AML-193 (cell line): Measurements from ENCODE around the gene PTK6.
"Not testable (repeated sequence)": the region's sequence is repeated elsewhere in the genome, so short reads cannot be mapped to it uniquely, and the experiment has no call there.

Experiments used
- DNase-seq, 2 experiments: peaks; one replicate each; lab custom pipeline; 2025; lab: John Stamatoyannopoulos, UW

The PTK6 gene

DNA sequence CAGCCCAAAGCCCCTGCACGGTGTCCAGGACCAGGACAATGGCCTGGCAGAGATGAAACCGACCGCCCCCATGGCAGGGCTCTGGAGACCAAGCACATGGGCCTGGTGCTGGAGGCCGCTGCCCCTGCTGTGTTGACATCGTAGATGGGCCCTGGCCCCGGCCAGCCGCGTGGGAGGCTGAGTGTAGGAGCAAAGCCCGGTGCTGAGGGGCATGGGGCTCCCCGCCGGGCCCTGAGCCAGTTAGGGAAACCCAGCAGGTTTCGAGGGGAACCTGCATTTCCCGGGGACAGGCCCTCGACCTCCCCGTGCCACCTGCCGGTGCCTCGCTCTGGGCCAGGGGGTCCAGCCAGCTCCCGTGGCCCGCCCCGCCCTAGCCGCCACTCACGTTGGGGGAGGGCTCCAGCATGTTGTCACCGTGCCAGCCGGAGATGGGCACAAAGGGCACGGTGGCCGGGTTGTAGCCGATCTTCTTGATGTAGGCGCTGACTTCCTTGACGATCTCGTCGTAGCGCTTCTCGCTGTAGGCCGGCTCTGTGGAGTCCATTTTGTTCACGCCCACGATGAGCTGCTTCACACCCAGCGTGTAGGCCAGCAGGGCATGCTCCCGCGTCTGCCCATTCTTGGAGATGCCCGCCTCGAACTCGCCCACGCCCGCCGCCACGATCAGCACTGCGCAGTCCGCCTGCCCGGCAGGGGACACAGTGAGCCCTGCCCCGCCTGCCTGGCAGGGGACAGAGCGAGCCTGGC lies 42.6 kb downstream of the PTK6 start:
- DNase-seq: no peak

DNA sequence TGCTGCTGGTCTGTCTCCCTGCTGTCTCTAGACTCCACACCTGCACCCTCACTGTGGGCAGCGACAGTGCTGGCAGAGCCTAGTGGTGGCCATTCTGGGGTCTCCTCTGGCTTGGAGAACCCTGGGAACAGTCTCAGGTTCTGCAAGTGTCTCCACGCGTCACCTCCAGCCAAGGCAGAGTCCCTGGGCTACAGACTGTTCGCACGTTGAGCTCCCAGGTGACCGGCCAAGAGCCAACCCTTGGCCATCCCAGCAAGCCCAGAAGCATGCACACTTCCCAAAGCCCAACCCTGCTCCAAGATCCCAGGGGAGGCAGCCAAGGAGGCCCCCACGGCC lies 43.1 kb downstream of the PTK6 start:
- DNase-seq: no peak

DNA sequence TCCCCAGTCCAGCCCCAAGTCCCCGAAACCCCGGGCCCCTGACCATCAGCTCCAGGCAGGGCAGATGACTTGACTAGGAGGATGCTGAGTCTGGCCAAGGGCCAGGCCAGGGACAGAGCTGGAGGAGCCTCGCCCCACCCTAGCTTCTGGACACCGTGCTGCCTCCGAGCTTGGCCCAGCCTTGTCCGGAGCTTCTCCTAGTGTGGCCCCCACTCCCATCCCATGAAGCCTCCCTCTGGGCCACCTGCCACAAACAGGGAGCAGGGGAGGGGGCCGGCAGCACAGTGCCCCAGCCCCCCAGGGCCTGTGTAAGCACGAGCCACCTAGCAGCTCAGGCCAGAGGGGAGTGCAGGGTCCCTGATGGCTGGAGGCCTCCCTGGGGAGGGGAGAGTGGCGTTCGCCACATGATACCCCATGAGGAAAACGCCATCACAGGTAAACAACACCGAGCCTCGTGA lies 43.6 kb downstream of the PTK6 start:
- no peak for DNase-seq

DNA sequence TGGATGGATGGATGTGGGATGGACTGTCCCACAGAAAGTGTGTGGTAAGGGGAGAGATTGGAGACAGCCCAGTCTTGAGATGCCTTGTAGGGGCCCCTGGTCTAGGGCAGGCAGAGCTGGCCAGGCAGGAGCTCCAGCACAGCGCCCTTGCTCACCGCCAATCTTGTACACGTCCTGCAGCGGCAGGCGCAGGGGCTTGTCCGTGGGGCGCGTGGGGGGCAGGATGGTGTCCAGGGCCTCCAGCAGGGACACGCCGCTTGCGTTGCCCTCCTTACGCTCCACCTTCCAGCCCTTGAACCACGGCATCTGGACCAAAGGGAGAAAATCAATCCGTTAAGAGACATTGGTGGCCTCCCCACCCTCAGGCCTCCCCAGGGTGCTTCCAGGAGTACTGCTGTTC lies 44.2 kb downstream of the PTK6 start:
- no peak for DNase-seq

DNA sequence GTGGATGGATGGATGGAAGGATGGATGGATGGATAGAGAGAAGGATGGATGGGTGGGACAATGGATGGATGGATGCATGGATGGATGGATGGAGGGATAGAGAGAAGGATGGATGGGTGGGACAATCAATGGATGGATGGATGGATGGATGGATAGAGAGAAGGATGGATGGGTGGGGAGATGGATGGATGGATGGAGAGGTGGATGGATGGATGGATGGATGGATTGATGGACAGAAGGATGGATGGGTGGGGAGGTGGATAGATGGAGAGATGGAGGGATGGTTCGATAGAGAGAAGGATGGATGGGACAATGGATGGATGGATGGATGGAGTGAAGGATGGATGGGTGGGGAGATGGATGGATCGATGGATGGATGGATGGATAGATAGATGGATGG lies 44.7 kb downstream of the PTK6 start:
- DNase-seq: no peak

DNA sequence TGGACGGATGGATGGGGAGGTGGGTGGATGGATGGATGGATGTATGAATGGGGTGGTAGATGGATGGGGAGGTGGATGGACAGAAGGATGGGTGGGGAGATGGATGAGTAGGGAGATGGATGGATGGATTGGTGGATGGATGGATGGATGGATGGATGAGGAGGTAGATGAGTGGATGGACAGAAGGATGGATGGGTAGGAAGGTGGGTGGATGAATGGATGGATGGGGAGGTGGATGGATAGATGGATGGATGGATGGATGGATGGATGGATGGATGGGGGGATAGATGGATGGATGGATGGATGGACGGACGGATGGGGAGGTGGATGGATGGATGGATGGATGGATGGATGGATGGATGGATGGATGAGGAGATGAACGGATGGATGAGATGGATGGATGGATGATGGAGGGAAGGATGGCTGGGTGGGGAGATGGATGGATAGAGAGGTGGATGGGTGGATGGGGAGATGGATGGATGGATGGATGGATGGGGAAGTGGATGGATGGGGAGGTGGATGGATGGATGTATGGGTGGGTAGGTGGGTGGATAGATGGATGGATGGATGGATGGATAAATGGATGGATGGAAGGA lies 45.4 kb downstream of the PTK6 start:
- DNase-seq: no peak

DNA sequence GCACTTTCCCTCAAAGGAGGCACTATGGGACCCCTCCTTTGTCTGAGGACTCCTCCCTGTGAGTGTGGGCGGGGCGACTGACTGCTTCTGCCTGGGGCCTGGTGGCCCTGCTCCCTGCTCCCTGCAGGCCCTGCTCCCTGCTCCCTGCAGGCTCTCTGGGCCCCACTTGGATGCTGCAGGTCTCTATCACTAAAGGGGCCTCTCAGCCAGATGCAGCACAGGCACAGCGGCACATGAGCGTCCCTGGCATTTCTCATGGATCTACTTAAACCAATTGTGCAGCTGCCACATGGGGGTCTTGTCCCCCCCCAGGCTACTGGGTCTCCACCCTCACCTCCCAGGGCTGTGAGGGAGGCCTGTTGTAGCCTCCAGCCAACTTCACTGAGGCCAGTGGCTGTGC lies 46.1 kb downstream of the PTK6 start:
- DNase-seq: no peak

DNA sequence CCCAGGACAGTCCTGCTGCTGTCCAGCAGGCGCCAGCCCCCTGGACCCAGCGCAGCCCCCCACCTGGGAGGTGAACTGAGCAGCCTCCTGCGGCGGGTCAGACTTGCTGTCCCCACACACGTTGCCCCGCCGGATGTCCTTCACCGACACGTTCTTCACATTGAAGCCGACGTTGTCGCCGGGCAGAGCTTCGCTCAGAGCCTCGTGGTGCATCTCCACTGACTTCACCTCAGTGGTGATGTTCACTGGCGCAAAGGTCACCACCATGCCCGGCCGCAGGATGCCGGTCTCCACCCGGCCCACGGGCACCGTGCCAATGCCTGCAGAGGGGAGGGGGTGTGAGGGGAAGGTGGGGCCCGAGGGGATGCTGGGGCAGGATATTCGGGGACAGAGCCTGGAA lies 46.8 kb downstream of the PTK6 start:
- DNase-seq: no peak

DNA sequence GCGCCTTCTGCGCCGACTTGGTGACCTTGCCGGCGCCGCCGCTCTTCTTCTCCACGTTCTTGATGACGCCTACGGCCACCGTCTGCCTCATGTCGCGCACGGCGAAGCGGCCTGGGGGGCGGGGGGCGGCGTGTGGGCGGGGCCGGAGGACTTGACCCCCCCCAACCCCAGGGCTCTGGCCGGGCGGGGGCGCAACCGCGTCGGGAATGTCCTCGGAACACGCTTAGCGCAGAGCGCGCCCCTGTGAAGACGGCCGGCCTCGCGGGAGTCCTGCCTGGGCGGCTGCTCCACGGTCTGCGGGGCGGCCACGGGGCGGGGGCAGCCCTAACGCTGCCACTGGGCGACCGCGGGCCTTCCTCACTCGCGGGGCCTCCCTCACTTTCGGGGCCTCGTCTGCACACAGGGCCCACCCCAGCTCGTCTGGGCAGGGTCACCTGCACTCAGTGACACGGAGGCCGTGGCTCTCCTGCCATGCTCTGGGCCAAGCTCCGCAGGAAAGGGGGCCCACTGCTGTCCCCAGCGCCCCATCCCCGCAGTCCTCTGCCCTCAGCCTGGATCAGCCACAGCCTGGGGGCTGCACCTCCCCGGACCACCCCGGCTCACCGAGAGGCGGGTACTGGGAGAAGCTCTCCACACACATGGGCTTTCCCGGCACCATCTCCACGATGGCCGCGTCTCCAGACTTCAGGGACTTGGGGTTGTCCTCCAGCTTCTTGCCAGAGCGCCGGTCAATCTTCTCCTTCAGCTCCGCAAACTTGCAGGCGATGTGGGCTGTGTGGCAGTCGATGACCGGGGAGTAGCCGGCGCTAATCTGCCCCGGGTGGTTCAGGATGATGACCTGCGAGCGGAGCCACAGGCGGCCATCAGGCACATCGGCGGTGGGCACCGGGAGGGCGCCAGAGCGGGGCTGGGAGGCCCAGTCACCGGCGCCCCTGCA lies 48.6 kb downstream of the PTK6 start:
- no peak for DNase-seq

DNA sequence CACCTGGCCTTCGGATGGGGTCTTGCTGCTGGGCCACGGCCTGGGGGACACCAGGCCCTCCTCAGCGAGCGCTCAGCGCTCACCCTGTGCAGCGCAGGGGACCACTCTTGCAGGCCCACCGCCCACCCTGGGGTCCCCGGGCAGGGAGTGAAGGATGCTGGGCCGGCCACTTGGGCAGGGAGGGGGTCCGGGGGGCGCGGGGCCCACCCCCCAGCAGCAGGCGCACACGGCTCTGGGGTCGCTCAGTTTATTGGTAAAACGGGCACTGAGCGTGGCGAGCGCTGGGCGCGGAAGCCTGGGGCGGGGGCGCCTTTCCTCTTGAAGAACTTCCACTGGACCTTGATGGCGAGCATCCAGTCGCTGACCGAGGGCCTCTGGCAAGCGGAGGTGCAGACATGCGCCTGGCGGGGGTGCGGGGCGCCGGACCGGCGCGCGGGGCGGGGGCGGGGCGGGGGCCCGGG lies 49.4 kb downstream of the PTK6 start:
- DNase-seq: no peak

DNA sequence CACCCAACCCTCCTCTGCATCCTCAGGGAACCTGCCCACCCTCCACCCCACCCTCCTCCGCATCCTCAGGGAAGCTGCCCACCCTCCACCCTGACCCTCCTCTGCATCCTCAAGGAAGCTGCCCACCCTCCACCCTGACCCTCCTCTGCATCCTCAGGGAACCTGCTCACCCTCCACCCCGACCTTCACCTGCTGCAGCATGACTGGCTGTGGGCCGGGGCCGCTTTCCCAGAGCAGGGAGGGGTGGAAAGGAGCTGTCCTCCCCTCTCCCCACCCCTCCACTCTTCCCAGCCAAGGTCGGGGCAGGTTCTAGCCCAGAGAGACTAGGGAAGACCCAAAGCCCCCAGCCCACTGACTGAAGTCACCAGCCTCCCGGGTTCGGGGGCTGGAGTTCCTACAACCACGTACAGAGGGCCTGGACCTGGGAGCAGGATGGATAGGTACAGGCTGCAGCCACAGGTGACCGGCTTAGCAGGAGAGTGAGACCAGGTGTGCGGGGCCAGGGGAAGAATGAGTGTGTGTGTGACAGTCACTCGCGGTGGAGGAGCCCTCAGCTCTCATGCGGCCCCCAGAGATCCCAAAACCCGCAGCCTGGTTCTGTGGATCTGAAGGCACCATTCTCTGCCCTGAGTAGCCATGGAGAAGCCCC lies 49.9 kb downstream of the PTK6 start:
- no peak for DNase-seq

DNA sequence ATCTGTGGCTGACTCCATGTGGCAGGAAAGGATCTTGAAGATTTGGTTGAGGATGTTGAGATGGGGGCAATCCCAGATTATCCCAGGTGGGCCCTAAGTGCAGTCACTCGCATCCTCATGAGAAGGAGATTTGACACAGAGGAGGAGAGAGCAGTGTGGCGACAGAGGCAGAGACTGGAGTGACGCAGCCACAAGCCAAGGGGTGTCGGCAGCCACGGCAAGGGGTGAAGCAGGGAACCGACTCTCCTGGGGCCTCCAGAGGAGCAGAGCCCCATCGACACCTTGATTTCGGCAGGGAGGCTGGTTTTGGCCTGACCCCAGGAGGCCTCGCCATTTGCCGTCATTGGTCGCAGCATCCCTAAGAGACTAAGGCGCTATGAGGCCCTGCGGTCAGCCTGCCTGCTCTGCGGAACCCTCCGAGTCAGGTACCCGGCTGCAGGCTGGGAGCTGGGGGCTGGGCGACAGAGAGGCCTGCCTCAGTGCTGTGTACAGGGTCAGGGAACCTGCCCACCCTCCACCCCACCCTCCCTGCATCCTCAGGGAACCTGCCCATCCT lies 50.8 kb downstream of the PTK6 start:
- no peak for DNase-seq

DNA sequence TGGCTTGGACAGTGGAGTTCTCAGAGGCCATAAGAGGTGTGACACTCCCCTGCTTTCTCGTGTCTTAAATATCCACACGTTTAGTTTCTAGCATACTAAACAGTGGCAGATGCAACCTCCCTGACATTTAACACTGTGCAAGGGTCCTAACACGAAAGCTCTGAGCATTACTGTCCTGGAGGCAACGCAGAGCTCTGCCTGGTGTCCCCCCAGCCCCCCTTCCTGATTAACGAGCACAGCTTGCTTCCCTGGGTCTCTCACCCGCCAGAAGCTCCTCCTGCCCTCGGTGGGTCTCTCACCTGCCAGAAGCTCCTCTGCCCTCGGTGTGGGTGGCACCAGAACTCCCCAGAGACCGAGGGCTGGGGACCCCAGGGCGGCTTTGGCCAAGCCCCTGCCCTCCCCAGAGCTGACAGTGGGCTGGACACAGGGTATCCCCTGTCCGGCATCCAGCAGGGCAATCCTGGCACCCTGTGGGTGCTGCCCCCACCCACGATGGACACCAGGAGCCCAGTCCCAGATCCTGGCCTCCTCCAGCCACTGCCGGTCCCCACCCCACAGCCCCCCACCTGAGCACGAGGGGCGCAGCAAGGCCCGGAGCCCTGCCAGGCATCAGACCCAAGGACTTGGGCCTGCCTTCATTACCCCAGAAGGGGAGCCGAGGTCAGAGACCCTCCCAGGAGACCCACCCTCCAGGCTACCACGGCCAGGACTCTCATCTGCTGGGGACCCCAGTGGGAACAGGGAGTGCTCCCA lies 52.3 kb downstream of the PTK6 start:
- no peak for DNase-seq

DNA sequence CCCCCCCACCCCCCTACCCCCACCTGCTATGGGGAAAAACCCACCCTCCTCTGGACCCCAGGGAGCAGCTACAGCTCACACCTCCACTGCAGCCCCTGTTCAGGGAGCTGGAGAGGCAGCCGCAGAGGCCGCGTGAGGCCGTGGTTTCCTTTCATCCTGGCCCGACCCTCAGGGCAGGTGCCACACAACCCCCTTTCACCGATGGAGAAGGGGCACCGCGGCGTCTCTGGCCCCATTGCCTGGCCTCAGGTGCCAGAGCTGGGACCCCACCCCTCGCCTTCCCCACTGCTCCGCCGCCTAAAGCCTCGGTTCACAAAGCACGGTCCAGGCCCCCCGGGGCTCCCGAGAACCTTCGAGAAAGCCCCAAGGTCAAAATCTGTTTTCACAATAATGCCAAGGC lies 52.9 kb downstream of the PTK6 start:
- no peak for DNase-seq

DNA sequence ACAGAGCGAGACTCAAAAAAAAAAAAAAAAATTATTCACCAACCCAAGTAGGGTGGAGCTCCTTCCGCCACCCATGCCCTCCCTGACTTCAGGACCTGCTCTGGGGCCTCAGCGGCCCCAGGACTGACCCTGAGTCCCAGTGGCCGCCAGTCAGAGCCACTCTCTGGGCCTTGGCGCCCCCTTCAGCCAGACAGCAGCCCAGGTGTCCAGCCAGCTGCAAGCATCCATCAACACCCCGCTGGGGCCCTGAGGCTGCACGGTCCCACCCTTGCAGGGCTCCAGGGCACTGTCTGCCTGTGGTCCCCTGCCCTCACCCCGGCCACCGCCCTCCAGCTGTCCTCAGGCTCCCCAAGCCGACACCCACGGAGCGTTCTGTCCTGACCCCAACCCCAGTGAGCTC lies 53.3 kb downstream of the PTK6 start:
- DNase-seq: no peak

DNA sequence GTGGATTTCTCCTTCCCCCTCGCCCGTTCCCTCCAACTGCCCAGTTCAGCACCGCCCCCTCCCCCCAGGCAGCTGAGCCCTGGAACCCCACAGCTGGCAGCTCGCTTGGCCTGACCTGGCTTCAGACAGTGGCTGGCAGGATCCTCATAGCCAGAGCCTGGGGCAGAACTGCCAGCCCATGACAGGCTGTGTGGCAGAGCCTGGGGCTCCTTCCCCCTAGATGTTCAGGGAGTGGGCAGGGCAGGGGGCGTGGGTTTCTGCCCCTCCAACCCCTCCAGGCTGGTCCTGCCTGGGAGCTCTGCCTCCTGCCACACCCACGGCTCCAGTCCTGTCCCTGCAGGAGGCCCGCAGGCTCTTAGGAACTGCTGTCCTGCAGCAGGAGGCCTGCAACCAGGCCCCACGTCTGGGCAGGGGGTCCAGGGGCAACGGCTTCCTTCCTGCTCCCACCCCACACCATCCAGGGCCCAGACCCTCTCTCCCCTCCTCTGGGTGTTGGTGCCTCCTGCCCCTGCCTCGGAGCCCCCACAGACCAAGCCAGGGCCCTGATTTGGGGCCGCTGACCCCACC lies 55.1 kb downstream of the PTK6 start:
- DNase-seq: no peak

DNA sequence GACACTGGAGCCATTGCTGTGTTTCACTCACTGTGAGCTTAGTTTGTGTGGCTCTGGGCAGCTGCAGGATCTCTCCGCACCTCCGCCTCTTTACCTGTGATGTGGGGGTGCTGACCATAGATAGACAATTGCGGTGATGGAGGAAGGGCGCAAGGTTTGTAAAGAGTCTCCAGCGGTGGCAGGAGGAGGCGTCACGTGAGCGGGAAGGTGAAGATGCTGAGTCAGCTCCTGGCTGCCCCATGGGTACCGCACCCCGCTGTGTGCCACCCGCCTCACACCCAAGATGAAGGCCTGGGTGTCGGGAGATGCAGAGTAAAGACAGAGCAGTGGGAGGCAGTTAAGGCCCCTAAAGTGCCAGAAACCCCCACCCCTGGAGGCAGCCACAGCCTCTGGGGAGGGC lies 55.7 kb downstream of the PTK6 start:
- no peak for DNase-seq

DNA sequence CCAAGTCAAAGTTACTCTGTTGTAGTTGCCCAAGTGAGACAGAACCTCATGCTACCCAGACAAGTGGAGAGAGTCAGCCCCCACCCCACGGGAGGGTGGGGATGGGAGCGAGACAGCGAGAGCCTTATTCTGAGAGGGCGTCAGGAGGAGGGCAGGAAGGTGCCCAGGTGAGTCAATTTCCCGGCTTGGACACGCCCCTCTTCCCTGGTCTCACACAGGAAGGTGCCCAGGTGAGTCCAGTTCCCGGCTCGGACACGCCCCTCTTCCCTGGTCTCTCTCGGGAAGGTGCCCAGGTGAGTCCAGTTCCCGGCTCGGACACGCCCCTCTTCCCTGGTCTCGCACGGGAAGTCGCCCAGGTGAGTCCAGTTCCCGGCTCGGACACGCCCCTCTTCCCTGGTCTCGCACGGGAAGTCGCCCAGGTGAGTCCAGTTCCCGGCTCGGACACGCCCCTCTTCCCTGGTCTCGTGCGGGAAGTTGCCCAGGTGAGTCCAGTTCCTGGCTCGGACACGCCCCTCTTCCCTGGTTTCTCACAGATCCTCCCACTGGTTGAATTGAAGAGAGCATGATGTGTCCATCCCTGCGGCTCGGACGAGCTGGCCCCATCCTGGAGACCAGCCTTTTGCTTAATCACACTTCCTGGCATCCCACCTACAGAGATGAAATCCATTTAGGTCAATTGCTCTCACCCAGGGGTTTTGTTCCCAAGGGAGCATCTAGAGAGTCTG lies 57.3 kb downstream of the PTK6 start:
- DNase-seq: not testable (repeated sequence)

DNA sequence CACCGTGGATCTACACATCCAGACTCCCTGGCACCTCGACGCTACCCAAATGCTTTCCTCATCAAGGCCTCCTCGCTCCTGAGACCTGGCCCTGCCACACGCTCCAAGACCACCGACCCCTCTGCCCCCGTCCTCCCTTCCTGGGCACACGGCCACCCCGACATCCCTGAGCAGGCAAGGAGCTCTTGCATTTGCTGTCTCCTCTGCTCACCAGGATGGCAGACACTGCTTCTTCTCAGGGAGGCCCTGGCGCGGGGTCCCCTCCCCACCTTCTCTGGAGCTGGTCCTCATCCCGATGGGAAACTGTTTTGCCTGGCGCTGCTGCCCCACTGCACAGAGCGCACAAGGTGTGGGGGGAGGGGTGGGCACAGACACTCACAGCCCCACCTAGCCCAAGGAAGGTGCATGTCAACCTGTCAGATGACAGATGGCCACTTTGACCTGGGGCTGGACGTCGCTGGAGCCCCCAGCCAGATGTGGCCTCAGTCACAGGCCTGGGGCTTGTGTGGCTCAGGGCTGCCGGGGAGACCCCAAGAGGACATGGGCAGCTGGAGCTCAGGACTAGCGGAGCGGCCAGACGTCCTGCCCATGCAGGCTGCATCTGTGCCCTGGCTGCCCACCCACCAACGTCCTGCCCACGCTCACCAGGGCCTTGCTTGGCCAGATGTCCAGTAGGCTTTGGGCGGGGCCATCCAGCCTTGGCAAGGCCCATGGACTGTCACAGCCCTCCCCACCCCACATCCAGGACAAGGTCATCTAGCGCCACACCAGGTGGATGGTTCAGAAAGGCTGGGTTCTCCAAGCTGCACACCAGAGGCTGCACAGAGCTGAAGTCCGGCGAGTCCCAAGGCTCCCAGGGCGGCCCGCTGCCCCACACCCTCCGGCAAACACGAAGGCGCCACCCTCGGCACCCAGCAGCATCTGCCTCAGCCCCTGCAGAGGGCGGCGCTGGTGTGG lies 58.6 kb downstream of the PTK6 start:
- DNase-seq: no peak
